HepG2 (cell line): Measurements from ENCODE around the gene SAPCD1. TPM values are rescaled to one million over a fixed set of nuclear protein-coding genes. Genes with fewer than 3 reads are reported as not detected.
A peak's percentile ranks its signal among the peaks of the same experiment; 100 is the strongest.

Experiments
- ASH2L ChIP-seq: fragments of 300-600, 200-600 bp; sonication (generic); IDR thresholded peaks from 2 replicates; pipeline ENCODE4 v1.7.0; 2017; ENCODE audit warnings: low read depth, mild to moderate bottlenecking, moderate library complexity, mixed read lengths, low read length; ENCODE audit not compliant: insufficient read length
- CHD2 ChIP-seq: IDR thresholded peaks from 2 replicates; pipeline ENCODE4 v1.6.1; 2011; ENCODE audit warnings: low read depth, low read length, improper control_type of control experiment
- GLI4 ChIP-seq: sonication (generic); formaldehyde crosslinking; IDR thresholded peaks from 2 replicates; pipeline ENCODE4 v1.5.1; 2020; ENCODE audit warnings: missing genetic modification reagents, mild to moderate bottlenecking, moderate library complexity, borderline replicate concordance
- GTF2F1 ChIP-seq: fragments of 150-350 bp; IDR thresholded peaks from 2 replicates; pipeline ENCODE4 v1.6.1; 2014; ENCODE audit warnings: low read length
- HNF4A ChIP-seq: sonication (generic); formaldehyde crosslinking; IDR thresholded peaks from 2 replicates; pipeline ENCODE4 v1.4.0; 2020; ENCODE audit warnings: missing genetic modification reagents
- KDM2A ChIP-seq: sonication (generic); formaldehyde crosslinking; IDR thresholded peaks from 2 replicates; pipeline ENCODE4 v1.4.0; 2020; ENCODE audit warnings: low read depth, missing genetic modification reagents, borderline replicate concordance
- MATR3 ChIP-seq: sonication (generic); formaldehyde crosslinking; IDR thresholded peaks from 2 replicates; pipeline ENCODE4 v1.4.0; 2020; ENCODE audit warnings: missing genetic modification reagents
- MIXL1 ChIP-seq: IDR thresholded peaks from 2 replicates; pipeline ENCODE4 v1.6.1; 2016
- SP5 ChIP-seq: IDR thresholded peaks from 2 replicates; pipeline ENCODE4 v1.6.1; 2016; ENCODE audit warnings: low read depth, borderline replicate concordance
- TMF1 ChIP-seq: sonication (generic); formaldehyde crosslinking; IDR thresholded peaks from 2 replicates; pipeline ENCODE4 v1.8.1; 2022; ENCODE audit warnings: low read depth, missing genetic modification reagents
- TOE1 ChIP-seq: sonication (generic); formaldehyde crosslinking; IDR thresholded peaks from 2 replicates; pipeline ENCODE4 v1.4.0; 2020; ENCODE audit warnings: mild to moderate bottlenecking, missing genetic modification reagents
- XRCC5 ChIP-seq: fragments of 200-400 bp; formaldehyde crosslinking; optimal IDR thresholded peaks from 2 replicates; pipeline ENCODE3; 2017; ENCODE audit warnings: mild to moderate bottlenecking, low read length
- ZBTB21 ChIP-seq: sonication (generic); formaldehyde crosslinking; IDR thresholded peaks from 2 replicates; pipeline ENCODE4 v1.4.0; 2020; ENCODE audit warnings: missing genetic modification reagents
- ZFP41 ChIP-seq: sonication (generic); formaldehyde crosslinking; IDR thresholded peaks from 2 replicates; pipeline ENCODE4 v1.4.0; 2020; ENCODE audit warnings: mild to moderate bottlenecking, missing genetic modification reagents, borderline replicate concordance
- ZNF136 ChIP-seq: sonication (generic); formaldehyde crosslinking; IDR thresholded peaks from 2 replicates; pipeline ENCODE4 v1.8.1; 2022; ENCODE audit warnings: low read depth, mild to moderate bottlenecking, moderate library complexity, missing genetic modification reagents
- ZNF879 ChIP-seq: sonication (generic); formaldehyde crosslinking; IDR thresholded peaks from 2 replicates; pipeline ENCODE4 v1.8.1; 2023; ENCODE audit warnings: missing genetic modification reagents
- polyA plus RNA-seq, 8 experiments: library from polyadenylated mRNA; depleted of rRNA in 3 of 8; stranded (reverse) in 7 of 8; unstranded in 1 of 8; fragments of >200 nt; fragmentation: Illumina TruSeq in 4 of 8; extraction: Trizol in 4 of 8; gene quantifications; 2 replicates each; pipeline versions ENCODE4 v1.2.1 to v1.2.3, GENCODE V29; 2011 to 2016; ENCODE audit warnings: low read depth in 4 of 8, missing spikeins in 1 of 8, mixed read lengths in 1 of 8; ENCODE audit not compliant: insufficient read depth in 1 of 8
- total RNA-seq, 5 experiments: library from RNA; depleted of rRNA; stranded (reverse); fragments of >200 nt; fragmentation: Illumina TruSeq; extraction: Trizol; gene quantifications; 2 replicates each; pipeline ENCODE4 v1.2.3, GENCODE V29; 2016; ENCODE audit warnings: low read depth in 1 of 5
- TF ChIP-seq, protein P1 (sequence below): sonication (generic); formaldehyde crosslinking; IDR thresholded peaks from 2 replicates; pipeline ENCODE4 v1.4.0; 2020; ENCODE audit warnings: missing genetic modification reagents
- TF ChIP-seq, protein P2 (sequence below): sonication (generic); formaldehyde crosslinking; IDR thresholded peaks from 2 replicates; pipeline ENCODE4 v1.5.1; 2020; ENCODE audit warnings: missing genetic modification reagents, mild to moderate bottlenecking, borderline replicate concordance
- TF ChIP-seq, protein P3 (sequence below): sonication (generic); formaldehyde crosslinking; IDR thresholded peaks from 2 replicates; pipeline ENCODE4 v1.4.0; 2020; ENCODE audit warnings: missing genetic modification reagents
- TF ChIP-seq, protein P4 (sequence below): sonication (generic); formaldehyde crosslinking; IDR thresholded peaks from 2 replicates; pipeline ENCODE4 v1.5.0; 2020; ENCODE audit warnings: mild to moderate bottlenecking, missing genetic modification reagents, moderate library complexity

Gene SAPCD1
- total and polyA plus RNA-seq, 2 of the 13 experiments (the other 11 are each of a cell fraction or from before 2014, with no cell fraction given): 2.5 to 3.9 TPM

DNA sequence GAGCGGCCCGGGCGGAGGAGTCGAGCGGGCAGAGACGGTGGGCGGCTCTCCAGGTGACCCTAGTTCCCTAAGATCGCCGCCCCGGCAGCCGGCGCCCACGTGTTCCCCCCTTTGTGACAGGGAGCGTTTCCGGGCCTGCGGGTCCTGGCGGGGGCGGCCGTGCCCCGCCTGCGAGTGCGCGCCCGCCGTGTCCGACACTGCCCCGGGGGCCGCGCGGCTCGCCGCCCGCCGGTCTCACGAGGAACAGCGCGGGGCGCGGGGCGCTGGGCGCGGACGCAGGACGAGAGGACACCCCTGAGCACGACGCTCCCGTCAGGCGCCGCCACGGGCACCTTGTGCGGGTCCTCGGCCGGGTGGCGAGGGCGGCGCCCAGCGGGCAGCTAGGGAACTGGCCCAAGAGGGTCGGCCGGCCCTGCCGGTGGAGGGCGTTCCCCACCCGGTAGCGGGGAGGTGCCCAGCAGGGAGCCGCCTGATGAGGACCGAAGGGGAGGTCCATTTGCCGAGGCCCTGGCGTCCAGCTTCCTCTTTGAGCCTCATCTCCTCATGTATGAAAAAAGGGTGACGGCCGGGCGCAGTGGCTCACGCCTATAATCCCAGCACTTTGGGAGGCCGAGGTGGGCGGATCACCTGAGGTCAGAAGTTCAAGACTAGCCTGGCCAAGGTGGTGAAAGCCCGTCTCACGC, 33.3 kb downstream of the SAPCD1 start, which contains the start of gene VARS1 (continued):
- TF ChIP-seq TOE1 (CRISPR knock-in tag) (peak; percentile 17; the same call in 1 of the 2 replicates), ZNF879 (CRISPR knock-in tag) (no peak), CHD2 (0 out of 2 replicates have a peak, but pooled peaks have one; percentile 9), GLI4 (CRISPR knock-in tag) (no peak), TMF1 (CRISPR knock-in tag) (no peak), HNF4A (CRISPR knock-in tag) (no peak; the same call in 1 of the 2 replicates), XRCC5 (peak; percentile 96), ZFP41 (peak; percentile 35; the same call in 1 of the 2 replicates), ZNF136 (CRISPR knock-in tag) (0 out of 2 replicates have a peak, but pooled peaks have one; percentile 30), MIXL1 (CRISPR knock-in tag) (peak; percentile 67; the same call in 1 of the 2 replicates), ZBTB21 (CRISPR knock-in tag) (no peak), GTF2F1 (no peak), KDM2A (peak; percentile 71), ASH2L (peak; percentile 44), MATR3 (CRISPR knock-in tag) (no peak), SP5 (CRISPR knock-in tag) (peak; percentile 73)
- TF ChIP-seq, protein P1, sequence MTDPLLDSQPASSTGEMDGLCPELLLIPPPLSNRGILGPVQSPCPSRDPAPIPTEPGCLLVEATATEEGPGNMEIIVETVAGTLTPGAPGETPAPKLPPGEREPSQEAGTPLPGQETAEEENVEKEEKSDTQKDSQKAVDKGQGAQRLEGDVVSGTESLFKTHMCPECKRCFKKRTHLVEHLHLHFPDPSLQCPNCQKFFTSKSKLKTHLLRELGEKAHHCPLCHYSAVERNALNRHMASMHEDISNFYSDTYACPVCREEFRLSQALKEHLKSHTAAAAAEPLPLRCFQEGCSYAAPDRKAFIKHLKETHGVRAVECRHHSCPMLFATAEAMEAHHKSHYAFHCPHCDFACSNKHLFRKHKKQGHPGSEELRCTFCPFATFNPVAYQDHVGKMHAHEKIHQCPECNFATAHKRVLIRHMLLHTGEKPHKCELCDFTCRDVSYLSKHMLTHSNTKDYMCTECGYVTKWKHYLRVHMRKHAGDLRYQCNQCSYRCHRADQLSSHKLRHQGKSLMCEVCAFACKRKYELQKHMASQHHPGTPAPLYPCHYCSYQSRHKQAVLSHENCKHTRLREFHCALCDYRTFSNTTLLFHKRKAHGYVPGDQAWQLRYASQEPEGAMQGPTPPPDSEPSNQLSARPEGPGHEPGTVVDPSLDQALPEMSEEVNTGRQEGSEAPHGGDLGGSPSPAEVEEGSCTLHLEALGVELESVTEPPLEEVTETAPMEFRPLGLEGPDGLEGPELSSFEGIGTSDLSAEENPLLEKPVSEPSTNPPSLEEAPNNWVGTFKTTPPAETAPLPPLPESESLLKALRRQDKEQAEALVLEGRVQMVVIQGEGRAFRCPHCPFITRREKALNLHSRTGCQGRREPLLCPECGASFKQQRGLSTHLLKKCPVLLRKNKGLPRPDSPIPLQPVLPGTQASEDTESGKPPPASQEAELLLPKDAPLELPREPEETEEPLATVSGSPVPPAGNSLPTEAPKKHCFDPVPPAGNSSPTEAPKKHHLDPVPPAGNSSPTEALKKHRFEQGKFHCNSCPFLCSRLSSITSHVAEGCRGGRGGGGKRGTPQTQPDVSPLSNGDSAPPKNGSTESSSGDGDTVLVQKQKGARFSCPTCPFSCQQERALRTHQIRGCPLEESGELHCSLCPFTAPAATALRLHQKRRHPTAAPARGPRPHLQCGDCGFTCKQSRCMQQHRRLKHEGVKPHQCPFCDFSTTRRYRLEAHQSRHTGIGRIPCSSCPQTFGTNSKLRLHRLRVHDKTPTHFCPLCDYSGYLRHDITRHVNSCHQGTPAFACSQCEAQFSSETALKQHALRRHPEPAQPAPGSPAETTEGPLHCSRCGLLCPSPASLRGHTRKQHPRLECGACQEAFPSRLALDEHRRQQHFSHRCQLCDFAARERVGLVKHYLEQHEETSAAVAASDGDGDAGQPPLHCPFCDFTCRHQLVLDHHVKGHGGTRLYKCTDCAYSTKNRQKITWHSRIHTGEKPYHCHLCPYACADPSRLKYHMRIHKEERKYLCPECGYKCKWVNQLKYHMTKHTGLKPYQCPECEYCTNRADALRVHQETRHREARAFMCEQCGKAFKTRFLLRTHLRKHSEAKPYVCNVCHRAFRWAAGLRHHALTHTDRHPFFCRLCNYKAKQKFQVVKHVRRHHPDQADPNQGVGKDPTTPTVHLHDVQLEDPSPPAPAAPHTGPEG (CRISPR knock-in tag): peak; percentile 94
- TF ChIP-seq, protein P2, sequence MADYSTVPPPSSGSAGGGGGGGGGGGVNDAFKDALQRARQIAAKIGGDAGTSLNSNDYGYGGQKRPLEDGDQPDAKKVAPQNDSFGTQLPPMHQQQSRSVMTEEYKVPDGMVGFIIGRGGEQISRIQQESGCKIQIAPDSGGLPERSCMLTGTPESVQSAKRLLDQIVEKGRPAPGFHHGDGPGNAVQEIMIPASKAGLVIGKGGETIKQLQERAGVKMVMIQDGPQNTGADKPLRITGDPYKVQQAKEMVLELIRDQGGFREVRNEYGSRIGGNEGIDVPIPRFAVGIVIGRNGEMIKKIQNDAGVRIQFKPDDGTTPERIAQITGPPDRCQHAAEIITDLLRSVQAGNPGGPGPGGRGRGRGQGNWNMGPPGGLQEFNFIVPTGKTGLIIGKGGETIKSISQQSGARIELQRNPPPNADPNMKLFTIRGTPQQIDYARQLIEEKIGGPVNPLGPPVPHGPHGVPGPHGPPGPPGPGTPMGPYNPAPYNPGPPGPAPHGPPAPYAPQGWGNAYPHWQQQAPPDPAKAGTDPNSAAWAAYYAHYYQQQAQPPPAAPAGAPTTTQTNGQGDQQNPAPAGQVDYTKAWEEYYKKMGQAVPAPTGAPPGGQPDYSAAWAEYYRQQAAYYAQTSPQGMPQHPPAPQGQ: no peak
- TF ChIP-seq, protein P3, sequence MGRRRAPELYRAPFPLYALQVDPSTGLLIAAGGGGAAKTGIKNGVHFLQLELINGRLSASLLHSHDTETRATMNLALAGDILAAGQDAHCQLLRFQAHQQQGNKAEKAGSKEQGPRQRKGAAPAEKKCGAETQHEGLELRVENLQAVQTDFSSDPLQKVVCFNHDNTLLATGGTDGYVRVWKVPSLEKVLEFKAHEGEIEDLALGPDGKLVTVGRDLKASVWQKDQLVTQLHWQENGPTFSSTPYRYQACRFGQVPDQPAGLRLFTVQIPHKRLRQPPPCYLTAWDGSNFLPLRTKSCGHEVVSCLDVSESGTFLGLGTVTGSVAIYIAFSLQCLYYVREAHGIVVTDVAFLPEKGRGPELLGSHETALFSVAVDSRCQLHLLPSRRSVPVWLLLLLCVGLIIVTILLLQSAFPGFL (CRISPR knock-in tag): 0 out of 2 replicates have a peak, but pooled peaks have one; percentile 32
- TF ChIP-seq, protein P4, sequence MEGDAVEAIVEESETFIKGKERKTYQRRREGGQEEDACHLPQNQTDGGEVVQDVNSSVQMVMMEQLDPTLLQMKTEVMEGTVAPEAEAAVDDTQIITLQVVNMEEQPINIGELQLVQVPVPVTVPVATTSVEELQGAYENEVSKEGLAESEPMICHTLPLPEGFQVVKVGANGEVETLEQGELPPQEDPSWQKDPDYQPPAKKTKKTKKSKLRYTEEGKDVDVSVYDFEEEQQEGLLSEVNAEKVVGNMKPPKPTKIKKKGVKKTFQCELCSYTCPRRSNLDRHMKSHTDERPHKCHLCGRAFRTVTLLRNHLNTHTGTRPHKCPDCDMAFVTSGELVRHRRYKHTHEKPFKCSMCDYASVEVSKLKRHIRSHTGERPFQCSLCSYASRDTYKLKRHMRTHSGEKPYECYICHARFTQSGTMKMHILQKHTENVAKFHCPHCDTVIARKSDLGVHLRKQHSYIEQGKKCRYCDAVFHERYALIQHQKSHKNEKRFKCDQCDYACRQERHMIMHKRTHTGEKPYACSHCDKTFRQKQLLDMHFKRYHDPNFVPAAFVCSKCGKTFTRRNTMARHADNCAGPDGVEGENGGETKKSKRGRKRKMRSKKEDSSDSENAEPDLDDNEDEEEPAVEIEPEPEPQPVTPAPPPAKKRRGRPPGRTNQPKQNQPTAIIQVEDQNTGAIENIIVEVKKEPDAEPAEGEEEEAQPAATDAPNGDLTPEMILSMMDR (CRISPR knock-in tag): peak; percentile 98
